LNCAP (cell line): Measurements from ENCODE around the gene CBLB.

Experiments
- CTCF ChIP-seq: fragments of 450-650 bp; IDR thresholded peaks from 2 replicates; pipeline ENCODE4 v1.5.1; 2017; ENCODE audit warnings: mild to moderate bottlenecking

The CBLB gene

GRCh38 chr3:105662306-105662705 lies 206.5 kb downstream of the CBLB start:
- TF ChIP-seq CTCF, result no peak

- TF ChIP-seq CTCF, result no peak
Observed at GRCh38 chr3:105661461-105661860, 207.4 kb downstream of the CBLB start.

- TF ChIP-seq CTCF, result no peak
Observed at GRCh38 chr3:105656651-105657504, 211.9 kb downstream of the CBLB start.

- no peak for TF ChIP-seq CTCF
Observed at GRCh38 chr3:105653868-105654267, 214.9 kb downstream of the CBLB start.

GRCh38 chr3:105653166-105653565 lies 215.6 kb downstream of the CBLB start:
- TF ChIP-seq CTCF, result no peak

GRCh38 chr3:105649480-105649879 lies 219.3 kb downstream of the CBLB start:
- TF ChIP-seq CTCF, result no peak

- no peak for TF ChIP-seq CTCF
Observed at GRCh38 chr3:105647047-105647446, 221.8 kb downstream of the CBLB start.
